Fibroblast of pulmonary artery (primary cell): ENCODE measurements around the gene CISD3.
A peak's percentile ranks its signal among the peaks of the same experiment; 100 is the strongest.

Experiments used
- DNase-seq: peaks from one replicate; pipeline ENCODE4 v3.0.0-alpha.2; 2010; ENCODE audit warnings: low read depth
- H3K4me3 ChIP-seq: replicated peaks from 2 replicates; pipeline ENCODE4 v1.5.1; 2011; ENCODE audit warnings: low read depth, mild to moderate bottlenecking, control low read depth, low read length, moderate library complexity
- TF ChIP-seq, protein P1 (sequence below): IDR thresholded peaks from 2 replicates; pipeline ENCODE4 v1.5.1; 2011; ENCODE audit warnings: mild to moderate bottlenecking, control low read depth, low read length, inconsistent platforms; ENCODE audit errors: missing control alignments

CISD3 gene

DNA sequence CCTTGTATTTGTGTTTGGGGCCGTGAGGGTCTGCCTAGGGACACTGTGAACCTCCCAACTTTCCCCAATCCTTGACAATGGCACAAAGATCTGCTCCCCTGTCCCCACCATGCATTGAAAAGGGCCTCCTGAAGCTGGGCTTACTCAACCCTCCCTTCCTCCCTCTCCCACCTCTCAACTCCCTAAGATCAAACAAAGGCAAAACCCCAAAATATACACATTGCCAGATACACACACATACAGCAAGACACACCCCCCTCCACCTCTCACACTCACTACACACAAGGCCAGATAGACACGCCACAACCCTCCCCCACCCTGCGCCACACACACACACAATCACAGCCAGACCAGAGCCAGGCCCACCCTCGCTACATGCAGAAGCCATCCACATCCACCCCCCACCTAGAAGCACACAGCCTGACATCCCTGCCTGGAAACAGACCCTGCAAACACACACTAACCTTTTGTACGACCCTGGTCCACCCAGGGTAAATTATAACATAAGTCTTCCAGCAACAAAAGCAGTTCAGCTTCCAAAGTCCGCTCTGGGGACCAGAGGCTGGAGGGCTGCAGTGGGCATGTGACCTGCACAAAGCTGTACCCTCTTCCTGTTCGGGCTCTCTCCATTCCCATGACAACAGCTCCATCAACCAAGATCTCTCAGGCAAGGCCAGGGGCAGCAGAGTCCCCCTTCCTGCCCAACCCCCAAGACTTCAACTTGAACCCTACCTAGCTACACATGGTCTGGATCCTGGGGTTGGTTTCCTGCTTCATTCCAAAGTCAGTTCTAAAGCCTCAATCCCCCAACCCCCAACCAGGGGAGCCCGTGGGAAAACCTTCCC lies 16.1 kb downstream of the CISD3 start:
- DNase-seq, result no peak
- H3K4me3 ChIP-seq, result peak overlapping the region; percentile 91
- TF ChIP-seq, protein P1, sequence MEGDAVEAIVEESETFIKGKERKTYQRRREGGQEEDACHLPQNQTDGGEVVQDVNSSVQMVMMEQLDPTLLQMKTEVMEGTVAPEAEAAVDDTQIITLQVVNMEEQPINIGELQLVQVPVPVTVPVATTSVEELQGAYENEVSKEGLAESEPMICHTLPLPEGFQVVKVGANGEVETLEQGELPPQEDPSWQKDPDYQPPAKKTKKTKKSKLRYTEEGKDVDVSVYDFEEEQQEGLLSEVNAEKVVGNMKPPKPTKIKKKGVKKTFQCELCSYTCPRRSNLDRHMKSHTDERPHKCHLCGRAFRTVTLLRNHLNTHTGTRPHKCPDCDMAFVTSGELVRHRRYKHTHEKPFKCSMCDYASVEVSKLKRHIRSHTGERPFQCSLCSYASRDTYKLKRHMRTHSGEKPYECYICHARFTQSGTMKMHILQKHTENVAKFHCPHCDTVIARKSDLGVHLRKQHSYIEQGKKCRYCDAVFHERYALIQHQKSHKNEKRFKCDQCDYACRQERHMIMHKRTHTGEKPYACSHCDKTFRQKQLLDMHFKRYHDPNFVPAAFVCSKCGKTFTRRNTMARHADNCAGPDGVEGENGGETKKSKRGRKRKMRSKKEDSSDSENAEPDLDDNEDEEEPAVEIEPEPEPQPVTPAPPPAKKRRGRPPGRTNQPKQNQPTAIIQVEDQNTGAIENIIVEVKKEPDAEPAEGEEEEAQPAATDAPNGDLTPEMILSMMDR, result no peak

DNA sequence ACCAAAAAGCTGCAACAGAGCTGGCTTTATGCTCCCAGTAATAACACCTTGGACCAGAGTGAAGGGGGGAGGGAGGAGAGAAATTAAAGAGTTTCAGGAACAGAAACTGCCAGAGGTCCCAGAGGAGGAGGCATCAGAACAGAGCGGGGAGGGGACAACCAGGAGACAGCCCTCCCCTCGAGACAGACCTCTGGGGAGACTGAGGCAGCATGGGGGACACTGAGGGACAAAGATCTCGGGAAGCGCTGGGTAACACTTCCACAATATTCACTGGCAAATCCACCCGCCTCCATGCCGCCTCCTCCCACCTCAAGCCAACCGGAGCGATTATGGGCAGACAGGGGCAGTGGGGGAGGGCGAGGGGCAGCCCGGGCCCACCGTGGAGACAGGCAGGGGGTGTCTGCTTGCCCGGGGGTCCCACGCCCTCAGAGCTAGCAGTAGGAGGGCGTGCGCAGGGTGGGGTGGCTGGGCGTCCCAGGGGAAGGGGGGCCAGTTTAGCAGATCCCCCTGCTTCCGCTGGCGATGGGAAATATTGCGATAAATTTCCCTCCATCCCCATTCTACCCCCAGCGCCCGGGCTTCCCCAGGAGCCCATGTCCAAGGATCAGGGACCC lies 16.8 kb downstream of the CISD3 start:
- DNase-seq, result no peak
- H3K4me3 ChIP-seq, result peak overlapping the region; percentile 91
- TF ChIP-seq, protein P1, result no peak

DNA sequence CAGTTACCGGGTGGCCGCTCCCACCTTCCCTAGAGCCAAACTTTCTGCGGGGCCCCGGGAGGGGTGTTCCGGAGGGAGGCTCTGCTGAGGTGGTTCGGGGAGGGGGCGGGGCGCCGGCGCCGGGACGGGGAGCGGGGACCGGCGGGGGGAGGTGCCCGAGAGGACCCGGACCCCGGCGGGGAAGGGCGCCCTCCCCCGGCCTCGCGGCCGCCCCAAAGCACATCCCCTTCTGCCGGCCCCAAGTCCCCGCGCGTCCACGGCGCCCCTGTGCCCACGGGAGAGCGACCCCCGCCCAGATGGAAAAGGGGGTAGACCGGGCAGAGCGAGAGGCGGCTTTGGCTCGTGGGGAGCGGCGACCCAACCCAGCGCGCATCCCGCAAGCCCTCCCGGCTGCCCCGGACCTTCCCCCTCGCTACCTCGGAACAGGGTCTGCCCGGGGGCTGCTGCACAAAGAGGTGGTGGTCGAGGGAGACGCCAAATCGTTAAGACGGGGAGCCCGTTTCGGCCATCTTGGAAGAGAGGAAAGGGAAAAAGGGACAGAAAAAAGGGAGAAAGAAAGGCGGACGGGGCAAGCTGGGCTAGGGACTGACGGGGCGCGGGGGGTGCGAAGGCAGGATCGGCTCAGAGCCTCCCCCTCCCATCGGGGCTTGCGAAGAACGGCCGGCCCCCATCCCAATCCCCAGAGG lies 17.5 kb downstream of the CISD3 start:
- TF ChIP-seq, protein P1, result no peak
- no peak for DNase-seq
- H3K4me3 ChIP-seq, result peak overlapping the region; percentile 91

DNA sequence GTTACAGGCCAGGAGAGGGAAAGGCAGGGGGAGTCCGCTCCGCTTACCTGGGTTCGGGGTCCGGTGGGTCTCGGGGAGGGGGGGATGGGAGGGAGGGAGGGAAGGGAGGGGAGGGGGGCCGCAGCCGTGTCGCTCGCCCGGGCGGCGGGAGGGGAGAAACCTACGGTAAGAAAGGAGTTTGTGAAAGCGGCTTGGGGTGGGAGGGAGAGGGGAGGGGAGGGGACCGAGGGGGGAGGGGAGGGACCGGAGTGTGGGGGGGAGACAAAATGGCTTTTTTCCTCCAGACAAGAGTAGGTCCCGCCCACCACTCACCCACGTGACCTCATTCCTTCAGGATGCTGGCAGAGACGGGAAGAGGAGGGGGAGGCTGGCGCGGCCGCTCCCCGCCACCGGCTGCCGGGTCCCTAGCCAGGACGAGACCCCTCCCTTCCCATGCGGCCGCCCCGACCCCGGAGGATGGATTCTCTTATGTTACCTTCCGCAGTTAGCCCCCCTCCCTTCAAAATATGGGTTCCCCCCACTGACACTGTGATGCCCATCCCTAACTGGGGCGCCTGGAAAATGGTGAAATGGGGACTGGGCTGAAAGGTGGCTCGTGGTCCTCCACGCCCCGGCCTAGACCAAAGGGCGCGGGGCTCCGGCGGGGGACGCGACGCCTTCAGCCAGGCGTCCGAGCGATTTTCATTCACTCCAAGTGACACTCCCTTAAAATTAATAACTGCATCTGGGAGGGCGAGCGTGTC lies 18.2 kb downstream of the CISD3 start, which contains the start of gene PCGF2:
Gene PCGF2 (minus strand): TSS at position 188 of the 743 bp plus-strand sequence. CDS start 7,934 bp downstream, outside the sequence.
- peak; percentile 92 for DNase-seq
- TF ChIP-seq, protein P1, result no peak
- H3K4me3 ChIP-seq, result peak within 1 kb of the TSS; percentile 91

DNA sequence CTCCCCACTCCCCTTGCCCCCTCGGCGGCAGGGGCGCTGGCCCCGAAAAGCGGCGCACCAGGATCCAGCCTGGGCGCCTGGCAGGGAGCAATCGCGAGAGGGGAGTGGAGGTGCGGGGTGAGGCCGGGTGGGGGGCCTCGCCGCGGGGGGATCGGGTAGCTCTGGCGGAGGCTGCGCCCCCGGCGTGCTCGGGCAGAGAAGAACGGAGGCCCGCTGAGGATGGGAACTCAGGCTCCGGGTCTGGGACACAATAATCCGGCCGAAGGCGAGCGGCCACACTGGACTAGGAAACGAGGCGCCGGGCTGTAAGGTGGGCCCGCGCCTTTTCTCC lies 18.7 kb downstream of the CISD3 start:
- no peak for DNase-seq
- TF ChIP-seq, protein P1, result no peak
- H3K4me3 ChIP-seq, result peak overlapping the region; percentile 91

DNA sequence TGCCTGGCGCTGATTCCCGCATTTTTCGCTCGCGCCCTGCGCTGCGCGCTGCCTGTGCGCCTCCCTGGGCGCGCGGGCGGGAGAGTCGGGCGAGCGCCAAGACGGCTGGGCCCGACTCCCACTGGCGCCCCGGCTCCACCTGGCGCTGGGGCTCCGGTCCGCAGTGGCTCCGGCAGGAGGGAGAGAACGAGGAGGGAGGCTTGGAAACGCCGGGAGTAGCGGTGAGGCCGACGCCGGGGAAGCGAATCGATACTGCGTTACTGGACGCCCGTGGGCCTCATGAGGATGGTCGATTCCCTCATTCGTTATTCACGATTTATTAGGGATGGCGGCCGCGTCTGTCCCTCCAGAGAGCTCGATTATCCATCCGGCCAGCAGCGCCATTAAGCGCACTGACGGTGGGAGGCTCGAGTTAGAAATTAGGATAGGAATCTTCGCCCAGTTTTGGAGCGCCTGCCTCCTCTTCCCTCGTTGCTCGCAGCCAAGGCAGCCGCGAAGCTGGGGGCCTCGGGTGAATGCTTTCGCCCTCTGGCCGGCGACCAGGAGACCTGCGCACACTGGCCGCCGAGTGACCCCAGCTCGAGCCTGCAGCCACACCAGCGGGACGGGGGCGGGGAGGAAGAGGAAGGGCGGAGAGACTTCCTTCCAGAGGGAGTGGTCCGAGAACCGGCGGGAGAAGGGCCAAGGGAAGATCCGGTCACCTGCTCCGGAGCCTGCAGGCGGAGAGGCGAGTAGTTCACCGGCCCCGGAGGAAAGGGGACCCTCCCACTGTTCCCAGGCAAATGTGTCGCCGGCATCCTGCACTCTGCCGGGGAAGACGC lies 19.3 kb downstream of the CISD3 start:
- TF ChIP-seq, protein P1, result no peak
- H3K4me3 ChIP-seq, result peak overlapping the region; percentile 91
- peak; percentile 62 for DNase-seq
